T-helper 9 cell (primary cell): Measurements from ENCODE around the gene PPM1K.
"Not testable (repeated sequence)": the region's sequence is repeated elsewhere in the genome, so short reads cannot be mapped to it uniquely, and the experiment has no call there.

Experiments
- DNase-seq: peaks from one replicate; pipeline ENCODE4 v3.0.0-alpha.2; 2020
- total RNA-seq, 2 donors: gene quantifications; one replicate each; lab custom pipeline; 2026; lab: John Stamatoyannopoulos, UW

PPM1K gene
- 102 to 148 reads per million in 2 donors for total RNA-seq

GRCh38 chr4:88284439-88285234, at the start of gene PPM1K:
Gene PPM1K, minus strand, starts transcription at chr4:88284561. Its CDS starts 5,978 bp downstream, at chr4:88278583.
- DNase-seq: peak; percentile 98

- no peak for DNase-seq
These were observed 49.5 kb upstream of the PPM1K start for GRCh38 chr4:88333741-88334405.

- no peak for DNase-seq
These were observed 43.3 kb upstream of the PPM1K start for GRCh38 chr4:88327665-88328064.

GRCh38 chr4:88320780-88321373, 36.5 kb upstream of the PPM1K start:
- DNase-seq: no peak

- DNase-seq: no peak
These were observed 35.9 kb upstream of the PPM1K start for GRCh38 chr4:88320224-88320779.

- DNase-seq: no peak
These were observed 34.5 kb upstream of the PPM1K start for GRCh38 chr4:88318751-88319350.

GRCh38 chr4:88315460-88316017, 31.2 kb upstream of the PPM1K start:
- no peak for DNase-seq

- DNase-seq: not testable (repeated sequence)
These were observed 28.8 kb upstream of the PPM1K start for GRCh38 chr4:88313088-88313624.

- DNase-seq: no peak
These were observed 24.2 kb upstream of the PPM1K start for GRCh38 chr4:88308587-88308986.

GRCh38 chr4:88297725-88298454, 13.5 kb upstream of the PPM1K start:
- no peak for DNase-seq

GRCh38 chr4:88297212-88297516, 12.8 kb upstream of the PPM1K start:
- no peak for DNase-seq

- no peak for DNase-seq
These were observed 12.3 kb upstream of the PPM1K start for GRCh38 chr4:88296413-88297211.

- no peak for DNase-seq
These were observed 11.3 kb upstream of the PPM1K start for GRCh38 chr4:88295656-88296055.

GRCh38 chr4:88291003-88291402, 6.6 kb upstream of the PPM1K start:
- DNase-seq: no peak

GRCh38 chr4:88286897-88287296, 2.5 kb upstream of the PPM1K start:
- no peak for DNase-seq

GRCh38 chr4:88285235-88285653, 883 bp upstream of the PPM1K start:
- no peak for DNase-seq

GRCh38 chr4:88283661-88284438, 511 bp downstream of the PPM1K start:
- peak; percentile 69 for DNase-seq

- no peak for DNase-seq
These were observed 4.0 kb downstream of the PPM1K start for GRCh38 chr4:88280228-88280795.

GRCh38 chr4:88277711-88278225, 6.6 kb downstream of the PPM1K start:
- no peak for DNase-seq
